ENCODE measurements around the gene FBXO44. TPM values are rescaled to one million over a fixed set of nuclear protein-coding genes. Genes with fewer than 3 reads are reported as not detected.

Gene FBXO44
- total RNA-seq, 1 experiment from 2014 or later: 24.5 TPM

GRCh38 chr1:11640101-11640500 lies 14.6 kb upstream of the FBXO44 start:
- no peaks in the 10 kb centered on the region for H3K4me1 Mint-ChIP-seq
- H3K27me3 Mint-ChIP-seq (ENCODE audit: low read depth): peaks cover 7% of the 10 kb centered on the region
- no peak overlapping the region for H3T11ph ChIP-seq (ENCODE audit: low read length)

More at GRCh38 chr1:11640101-11640500, 14.6 kb upstream of the FBXO44 start:
- Histone ChIP-seq H3K27me3 (ENCODE audit: insufficient read depth, low read length) (no peaks in the 10 kb centered on the region), H3K27ac (ENCODE audit: insufficient read length, low read depth, low read length) (no peak overlapping the region), H3K18ac (ENCODE audit: insufficient read length, low read depth, low read length) (no peak overlapping the region), H4K5ac (ENCODE audit: insufficient read length, low read depth, low read length) (no peak overlapping the region), H2BK12ac (ENCODE audit: insufficient read length, low read depth, low read length) (no peak overlapping the region), H3K23ac (ENCODE audit: insufficient read length, low read depth, low read length) (no peak overlapping the region), H2BK20ac (ENCODE audit: low read depth, low read length, poor library complexity, severe bottlenecking) (no peak overlapping the region), H3K56ac (ENCODE audit: insufficient read length, low read depth, low read length) (no peak overlapping the region), H4K20me1 (ENCODE audit: control insufficient read depth, insufficient read depth, insufficient read length) (no peaks in the 10 kb centered on the region), H3K4me1 (ENCODE audit: insufficient read depth, low read length) (no peaks in the 10 kb centered on the region), H3K4ac (ENCODE audit: low read depth, low read length) (no peak overlapping the region), H3K79me1 (ENCODE audit: insufficient read depth, low read depth, low read length, poor library complexity, severe bottlenecking) (no peaks in the 10 kb centered on the region), H2AFZ (ENCODE audit: low read length) (no peak overlapping the region), H3K14ac (ENCODE audit: insufficient read depth, low read length) (no peak overlapping the region; the same call in 1 of the 2 replicates), H2BK15ac (ENCODE audit: low read depth, low read length) (no peak overlapping the region), H2AK5ac (ENCODE audit: insufficient read length, low read length) (no peak overlapping the region), H4K91ac (ENCODE audit: insufficient read length, low read depth, low read length) (no peak overlapping the region), H4K8ac (replicated peaks; ENCODE audit: insufficient read length, low read depth, low read length) (no peak overlapping the region), H3K23me2 (ENCODE audit: insufficient read length, low read depth, low read length, poor library complexity, severe bottlenecking) (no peaks in the 10 kb centered on the region), H3K79me2 (ENCODE audit: insufficient read depth, low read length) (no peaks in the 10 kb centered on the region), H3K9me3 (ENCODE audit: control insufficient read depth, low read depth, low read length) (no peaks in the 10 kb centered on the region), H2BK120ac (ENCODE audit: low read depth, low read length, poor library complexity, severe bottlenecking) (no peak overlapping the region), H3K9ac (ENCODE audit: extremely low read depth, insufficient read length, low read length) (no peak overlapping the region), H3K4me2 (ENCODE audit: insufficient read depth, insufficient read length, low read length) (no peak overlapping the region), H2BK5ac (ENCODE audit: insufficient read length, low read length) (no peak overlapping the region)
- TF ChIP-seq CTCF (conservative IDR thresholded peaks at IDR 0.05): no peak
- H3K9me3 Mint-ChIP-seq: peaks cover 0 to 3% of the 10 kb centered on the region in 2 experiments; a peak in 1 of 5 replicates
- H3K36me3 Mint-ChIP-seq (ENCODE audit: insufficient read depth in 1 of 3, low read depth in 3 of 3): no peaks in the 10 kb centered on the region
- WGBS (ENCODE audit: extremely low coverage, insufficient read length, low lambda C conversion rate): no CpG with 5 or more reads among the region's 7 CpGs
- H3K4me3 Mint-ChIP-seq: no peak overlapping the region
- no peak overlapping the region for H3K27ac Mint-ChIP-seq
- DNase-seq: no peak

Data from H9 (cell line).